MM.1S (cell line): ENCODE results near the gene MAGOHB.
"Not testable (repeated sequence)": the region's sequence is repeated elsewhere in the genome, so short reads cannot be mapped to it uniquely, and the experiment has no call there.

ENCODE experiments used
- DNase-seq: peaks from one replicate; pipeline ENCODE4 v3.0.0-alpha.2; 2015
- H2AFZ ChIP-seq: fragments of 300-600 bp; sonication (generic); 2 replicates; pipeline ENCODE4 v1.6.0; 2016; ENCODE audit warnings: antibody characterized with exemption, low read length
- H3F3A ChIP-seq: fragments of 300-600 bp; sonication (generic); 2 replicates; pipeline ENCODE4 v1.6.1; 2016; ENCODE audit warnings: mild to moderate bottlenecking, antibody characterized with exemption, low read length, moderate library complexity, mixed read lengths; ENCODE audit not compliant: insufficient read depth
- H3K27ac ChIP-seq: fragments of 300-600 bp; sonication (generic); 2 replicates; pipeline ENCODE4 v1.5.1; 2016; ENCODE audit warnings: mild to moderate bottlenecking, low read length
- H3K27me3 ChIP-seq: fragments of 300-600 bp; sonication (generic); replicated peaks from 2 replicates; pipeline ENCODE4 v1.6.0; 2016; ENCODE audit warnings: low read length; ENCODE audit not compliant: insufficient read depth
- H3K36me3 ChIP-seq: fragments of 300-600 bp; sonication (generic); replicated peaks from 2 replicates; pipeline ENCODE4 v1.6.1; 2016; ENCODE audit warnings: mild to moderate bottlenecking, low read length, mixed read lengths; ENCODE audit not compliant: insufficient read depth
- H3K4me1 ChIP-seq: fragments of 300-600 bp; sonication (generic); 2 replicates; pipeline ENCODE4 v1.6.1; 2016; ENCODE audit warnings: low read length, mixed read lengths
- H3K4me2 ChIP-seq: fragments of 300-600 bp; sonication (generic); 2 replicates; pipeline ENCODE4 v1.6.0; 2016; ENCODE audit warnings: low read depth, low read length
- H3K4me3 ChIP-seq: fragments of 300-600 bp; sonication (generic); 2 replicates; pipeline ENCODE4 v1.5.1; 2016; ENCODE audit warnings: low read length, mixed read lengths
- H3K79me2 ChIP-seq: fragments of 300-600 bp; sonication (generic); 2 replicates; pipeline ENCODE4 v1.6.1; 2016; ENCODE audit warnings: mixed run types, low read length, mixed read lengths
- H3K9ac ChIP-seq: fragments of 300-600 bp; sonication (generic); 2 replicates; pipeline ENCODE4 v1.6.1; 2016; ENCODE audit warnings: low read length, mixed read lengths
- H3K9me2 ChIP-seq: fragments of 300-600 bp; sonication (generic); replicated peaks from 2 replicates; pipeline ENCODE4 v1.6.1; 2016; ENCODE audit warnings: mild to moderate bottlenecking, low read length, mixed read lengths; ENCODE audit not compliant: insufficient read depth
- H3K9me3 ChIP-seq: fragments of 300-600 bp; sonication (generic); replicated peaks from 2 replicates; pipeline ENCODE4 v1.6.1; 2016; ENCODE audit warnings: mild to moderate bottlenecking, low read length, mixed read lengths; ENCODE audit not compliant: insufficient read depth
- H4K20me1 ChIP-seq: fragments of 300-600 bp; sonication (generic); 2 replicates; pipeline ENCODE4 v1.6.1; 2016; ENCODE audit warnings: mild to moderate bottlenecking, low read length, moderate library complexity, mixed read lengths; ENCODE audit not compliant: insufficient read depth
- EZH2 ChIP-seq: fragments of 300-600 bp; sonication (generic); optimal IDR thresholded peaks from 2 replicates; pipeline ENCODE3; 2017; ENCODE audit warnings: low read depth, mild to moderate bottlenecking, antibody characterized with exemption, low read length, mixed read lengths
- EZH2phosphoT487 ChIP-seq: fragments of 300-600 bp; sonication (generic); IDR thresholded peaks from 2 replicates; pipeline ENCODE4 v1.6.1; 2018; ENCODE audit warnings: antibody characterized with exemption, low read length
- TF ChIP-seq, protein P1 (sequence below): fragments of 300-600 bp; sonication (generic); IDR thresholded peaks from 2 replicates; pipeline ENCODE4 v1.5.1; 2016; ENCODE audit warnings: antibody characterized with exemption, low read length, mixed read lengths

MAGOHB gene

DNA sequence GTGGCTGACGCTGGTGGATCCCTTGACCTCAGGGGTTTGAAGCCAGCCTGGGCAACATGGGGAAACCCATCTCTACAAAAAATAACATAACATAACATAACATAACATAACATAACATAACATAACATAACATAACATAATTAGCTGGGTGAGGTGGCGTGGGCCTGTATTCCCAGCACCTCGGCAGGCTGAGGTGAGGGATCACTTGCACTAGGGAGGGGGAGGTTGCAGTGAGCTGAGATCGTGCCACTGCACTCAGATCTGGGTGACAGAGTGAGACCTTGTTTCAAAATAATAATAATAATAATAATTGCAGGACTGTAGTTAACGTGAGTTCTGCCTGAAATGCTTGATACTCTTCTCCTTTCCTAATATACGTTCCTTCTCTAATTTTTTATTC, 1.3 kb downstream of the MAGOHB start:
- H3K27me3 ChIP-seq = no peaks in the 10 kb centered on the region
- H3K9ac ChIP-seq = peak overlapping the region; percentile 96; the same call in 1 of the 2 replicates
- H3K4me1 ChIP-seq = no peaks in the 10 kb centered on the region
- H2AFZ ChIP-seq = no peak overlapping the region
- TF ChIP-seq EZH2phosphoT487 (no peak), EZH2 (no peak)
- TF ChIP-seq, protein P1, sequence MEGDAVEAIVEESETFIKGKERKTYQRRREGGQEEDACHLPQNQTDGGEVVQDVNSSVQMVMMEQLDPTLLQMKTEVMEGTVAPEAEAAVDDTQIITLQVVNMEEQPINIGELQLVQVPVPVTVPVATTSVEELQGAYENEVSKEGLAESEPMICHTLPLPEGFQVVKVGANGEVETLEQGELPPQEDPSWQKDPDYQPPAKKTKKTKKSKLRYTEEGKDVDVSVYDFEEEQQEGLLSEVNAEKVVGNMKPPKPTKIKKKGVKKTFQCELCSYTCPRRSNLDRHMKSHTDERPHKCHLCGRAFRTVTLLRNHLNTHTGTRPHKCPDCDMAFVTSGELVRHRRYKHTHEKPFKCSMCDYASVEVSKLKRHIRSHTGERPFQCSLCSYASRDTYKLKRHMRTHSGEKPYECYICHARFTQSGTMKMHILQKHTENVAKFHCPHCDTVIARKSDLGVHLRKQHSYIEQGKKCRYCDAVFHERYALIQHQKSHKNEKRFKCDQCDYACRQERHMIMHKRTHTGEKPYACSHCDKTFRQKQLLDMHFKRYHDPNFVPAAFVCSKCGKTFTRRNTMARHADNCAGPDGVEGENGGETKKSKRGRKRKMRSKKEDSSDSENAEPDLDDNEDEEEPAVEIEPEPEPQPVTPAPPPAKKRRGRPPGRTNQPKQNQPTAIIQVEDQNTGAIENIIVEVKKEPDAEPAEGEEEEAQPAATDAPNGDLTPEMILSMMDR = no peak
- no peaks in the 10 kb centered on the region; the same call in 1 of the 2 replicates for H3K36me3 ChIP-seq
- no peaks in the 10 kb centered on the region for H3K9me3 ChIP-seq
- H3K9me2 ChIP-seq = no peaks in the 10 kb centered on the region
- peak overlapping the region; percentile 75 for H3K4me2 ChIP-seq
- no peak overlapping the region for H3K27ac ChIP-seq
- H3F3A ChIP-seq = no peaks in the 10 kb centered on the region
- H3K4me3 ChIP-seq = peak overlapping the region; percentile 88; the same call in 1 of the 2 replicates
- DNase-seq = no peak
- no peaks in the 10 kb centered on the region for H4K20me1 ChIP-seq
- peaks cover 18% of the 10 kb centered on the region for H3K79me2 ChIP-seq

GRCh38 chr12:10611258-10611657, 2.2 kb downstream of the MAGOHB start:
- not testable (repeated sequence) for DNase-seq, H3K4me2 ChIP-seq, H3K4me1 ChIP-seq, H2AFZ ChIP-seq, H3K27me3 ChIP-seq, H4K20me1 ChIP-seq, H3K9me2 ChIP-seq, H3K36me3 ChIP-seq, H3K27ac ChIP-seq, H3K4me3 ChIP-seq, H3K9me3 ChIP-seq, H3F3A ChIP-seq, H3K9ac ChIP-seq
- peaks cover 18% of the 10 kb centered on the region for H3K79me2 ChIP-seq

- Histone ChIP-seq H3K27me3 (no peaks in the 10 kb centered on the region), H3K4me2 (no peak overlapping the region), H3K9me3 (no peaks in the 10 kb centered on the region), H3K4me3 (no peak overlapping the region), H3K36me3 (no peaks in the 10 kb centered on the region; the same call in 1 of the 2 replicates), H3K27ac (no peak overlapping the region), H3K9me2 (no peaks in the 10 kb centered on the region), H4K20me1 (no peaks in the 10 kb centered on the region), H3K79me2 (peaks cover 18% of the 10 kb centered on the region), H3K9ac (no peak overlapping the region), H2AFZ (no peak overlapping the region), H3K4me1 (no peaks in the 10 kb centered on the region), H3F3A (no peaks in the 10 kb centered on the region)
- DNase-seq = no peak
- TF ChIP-seq EZH2phosphoT487 (no peak), EZH2 (no peak)
- TF ChIP-seq, protein P1 = no peak
These were observed 3.2 kb downstream of the MAGOHB start for GRCh38 chr12:10610188-10610587.

DNA sequence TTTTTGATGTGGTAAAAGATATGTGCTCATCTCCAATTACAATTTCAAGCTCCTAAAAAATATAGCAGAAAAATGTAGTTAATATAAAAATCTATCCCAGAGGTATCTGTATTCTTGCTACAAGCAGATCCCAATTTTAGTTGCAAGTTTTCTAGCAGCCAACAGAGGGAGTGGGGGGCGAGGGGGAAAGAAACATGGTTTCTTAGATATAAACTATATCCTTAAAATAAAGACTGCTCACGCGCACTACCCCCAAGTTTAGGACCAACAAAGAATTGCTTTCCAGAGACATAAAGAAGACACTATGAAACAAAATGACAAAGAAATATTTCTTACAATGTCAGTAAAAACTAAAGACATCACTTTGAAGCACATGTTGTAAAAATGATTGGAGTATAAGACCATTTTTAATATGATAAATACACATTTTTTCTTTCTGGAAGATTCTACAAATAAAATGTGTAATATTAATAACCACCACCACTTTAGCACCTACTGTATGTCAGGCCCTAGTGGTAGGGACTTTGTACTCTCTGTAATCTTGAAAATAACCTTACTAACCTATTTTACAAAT, 5.4 kb downstream of the MAGOHB start:
- Histone ChIP-seq H3K4me2 (no peak overlapping the region), H3K4me3 (no peak overlapping the region), H3K9ac (no peak overlapping the region), H3K9me2 (no peaks in the 10 kb centered on the region), H3K27me3 (no peaks in the 10 kb centered on the region), H3F3A (no peaks in the 10 kb centered on the region), H3K36me3 (no peaks in the 10 kb centered on the region; the same call in 1 of the 2 replicates), H3K27ac (no peak overlapping the region), H3K9me3 (no peaks in the 10 kb centered on the region), H3K4me1 (no peaks in the 10 kb centered on the region), H3K79me2 (peaks cover 14% of the 10 kb centered on the region), H4K20me1 (no peaks in the 10 kb centered on the region), H2AFZ (no peak overlapping the region)
- no peak for DNase-seq
- TF ChIP-seq, protein P1 = peak; percentile 17
- no peak for TF ChIP-seq EZH2phosphoT487
